ENCODE results near the gene SHMT1.
"Not testable (repeated sequence)": the region's sequence is repeated elsewhere in the genome, so short reads cannot be mapped to it uniquely, and the experiment has no call there.

GRCh38 chr17:18303206-18303605, 60.1 kb downstream of the SHMT1 start:
- TF ChIP-seq CTCF (tag by site-specific recombination; IDR thresholded peaks at IDR 0.05); ZNF221 (tag by site-specific recombination; IDR thresholded peaks at IDR 0.05; ENCODE audit: borderline replicate concordance); SETDB1 (IDR thresholded peaks at IDR 0.05; ENCODE audit: insufficient read length, low read length); ZNF530 (tag by site-specific recombination; IDR thresholded peaks at IDR 0.05; ENCODE audit: low read depth); ZNF555 (tag by site-specific recombination; conservative IDR thresholded peaks at IDR 0.05); SP3 (tag by site-specific recombination; IDR thresholded peaks at IDR 0.05): not testable (repeated sequence)

All from HEK293 (cell line).